Peyer's patch (tissue), 4 donors: ENCODE data around the gene TMEM229B.

Experiments
- POLR2A ChIP-seq, 2 donors: fragments of 450-650 bp; IDR thresholded peaks; one replicate each; pipeline ENCODE4 v1.5.1; 2017; ENCODE audit warnings: antibody characterized with exemption in 2 of 2, mild to moderate bottlenecking in 2 of 2, moderate library complexity in 2 of 2
- TF ChIP-seq, protein P1 (sequence below), 6 experiments: fragments of 450-650 bp in 4 of 6; fragments of 200-600 bp in 2 of 6; sonication (generic) in 1 of 6; IDR thresholded peaks; one replicate each; pipeline ENCODE4 v1.5.1; 2017 to 2019; ENCODE audit warnings: antibody characterized with exemption in 6 of 6, mild to moderate bottlenecking in 3 of 6, moderate library complexity in 1 of 6

DNA sequence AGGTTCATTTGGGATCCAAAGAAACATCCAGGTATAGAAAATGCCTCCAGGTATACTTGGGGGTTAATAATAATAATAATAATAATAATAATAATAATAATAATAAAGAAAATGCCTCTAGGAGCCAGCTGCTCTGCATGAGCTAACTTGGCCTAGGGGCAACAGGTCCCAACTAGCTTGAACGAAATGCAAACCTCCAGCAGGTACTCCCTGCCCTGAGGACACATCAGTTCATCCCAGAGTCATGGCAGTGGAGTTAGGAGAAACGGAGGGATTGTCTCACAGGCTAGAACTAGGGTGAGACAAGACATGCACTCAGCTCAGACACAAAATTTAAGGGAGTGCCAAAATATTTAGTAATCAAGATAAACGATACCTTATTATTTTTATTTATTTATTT, 12.5 kb upstream of the TMEM229B start:
- TF ChIP-seq, protein P1, sequence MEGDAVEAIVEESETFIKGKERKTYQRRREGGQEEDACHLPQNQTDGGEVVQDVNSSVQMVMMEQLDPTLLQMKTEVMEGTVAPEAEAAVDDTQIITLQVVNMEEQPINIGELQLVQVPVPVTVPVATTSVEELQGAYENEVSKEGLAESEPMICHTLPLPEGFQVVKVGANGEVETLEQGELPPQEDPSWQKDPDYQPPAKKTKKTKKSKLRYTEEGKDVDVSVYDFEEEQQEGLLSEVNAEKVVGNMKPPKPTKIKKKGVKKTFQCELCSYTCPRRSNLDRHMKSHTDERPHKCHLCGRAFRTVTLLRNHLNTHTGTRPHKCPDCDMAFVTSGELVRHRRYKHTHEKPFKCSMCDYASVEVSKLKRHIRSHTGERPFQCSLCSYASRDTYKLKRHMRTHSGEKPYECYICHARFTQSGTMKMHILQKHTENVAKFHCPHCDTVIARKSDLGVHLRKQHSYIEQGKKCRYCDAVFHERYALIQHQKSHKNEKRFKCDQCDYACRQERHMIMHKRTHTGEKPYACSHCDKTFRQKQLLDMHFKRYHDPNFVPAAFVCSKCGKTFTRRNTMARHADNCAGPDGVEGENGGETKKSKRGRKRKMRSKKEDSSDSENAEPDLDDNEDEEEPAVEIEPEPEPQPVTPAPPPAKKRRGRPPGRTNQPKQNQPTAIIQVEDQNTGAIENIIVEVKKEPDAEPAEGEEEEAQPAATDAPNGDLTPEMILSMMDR (IDR thresholded peaks at IDR 0.05), result no peak
- TF ChIP-seq POLR2A (IDR thresholded peaks at IDR 0.05), result no peak
